Thoracic aorta (tissue), 2 donors: ENCODE results near the gene MCF2L2. TPM values are rescaled to one million over a fixed set of nuclear protein-coding genes. Genes with fewer than 3 reads are reported as not detected.

ENCODE experiments used
- ATAC-seq: fragments of 150-250 bp; one replicate; pipeline ENCODE4 v1.8.0; 2017; ENCODE audit warnings: low read depth; ENCODE audit not compliant: insufficient number of reproducible peaks, low FRiP score
- DNase-seq: peaks from one replicate; pipeline ENCODE4 v3.0.0-alpha.2; 2020; ENCODE audit warnings: low spot score
- H3K27ac ChIP-seq, 2 donors: fragments of 200-600 bp; sonication (generic); 1 replicate in 1 of 2; 2 replicates in 1 of 2; pipeline ENCODE4 v1.5.1; 2016; ENCODE audit warnings: mild to moderate bottlenecking in 2 of 2, moderate library complexity in 2 of 2
- H3K27me3 ChIP-seq: fragments of 200-600 bp; sonication (generic); replicated peaks from 2 replicates; pipeline ENCODE4 v1.6.0; 2016; ENCODE audit warnings: mild to moderate bottlenecking; ENCODE audit not compliant: insufficient read depth
- H3K36me3 ChIP-seq: fragments of 200-600 bp; sonication (generic); one replicate; pipeline ENCODE4 v1.5.1; 2016
- H3K4me1 ChIP-seq, 2 donors: fragments of 200-600 bp; sonication (generic); 1 replicate in 1 of 2; 2 replicates in 1 of 2; pipeline versions ENCODE4 v1.5.1 to v1.6.0; 2016; ENCODE audit warnings: low read depth in 2 of 2, mild to moderate bottlenecking in 1 of 2; ENCODE audit not compliant: control insufficient read depth in 1 of 2
- H3K4me3 ChIP-seq: fragments of 200-600 bp; sonication (generic); 2 replicates; pipeline ENCODE4 v1.5.1; 2016; ENCODE audit warnings: mild to moderate bottlenecking
- H3K9me3 ChIP-seq: fragments of 200-600 bp; sonication (generic); 2 replicates; pipeline ENCODE4 v1.5.1; 2016
- CTCF ChIP-seq: fragments of 200-600 bp; sonication (generic); IDR thresholded peaks from one replicate; pipeline ENCODE4 v1.5.1; 2019; ENCODE audit warnings: antibody characterized with exemption
- total RNA-seq, 2 donors: library from RNA; depleted of rRNA; stranded (reverse); fragments of >200 nt; gene quantifications; one replicate each; pipeline versions ENCODE4 v1.1.0 to v1.2.3, GENCODE V29; 2016

MCF2L2 gene
- total RNA-seq, 2 donors from 2014 or later, result 0.85 to 1.5 TPM

- Histone ChIP-seq H3K36me3 (no peaks in the 10 kb centered on the region), H3K9me3 (no peaks in the 10 kb centered on the region), H3K4me1 (no peaks in the 10 kb centered on the region), H3K4me3 (no peak overlapping the region), H3K27ac (no peak overlapping the region), H3K27me3 (no peaks in the 10 kb centered on the region)
- DNase-seq (no peak), ATAC-seq (no peak)
- TF ChIP-seq CTCF, result no peak
Observed at GRCh38 chr3:183155499-183155898, 272.9 kb downstream of the MCF2L2 start.

- ATAC-seq (no peak), DNase-seq (no peak)
- Histone ChIP-seq H3K4me3 (no peak overlapping the region), H3K4me1 (no peaks in the 10 kb centered on the region), H3K27ac (no peak overlapping the region), H3K36me3 (no peaks in the 10 kb centered on the region), H3K27me3 (no peaks in the 10 kb centered on the region), H3K9me3 (no peaks in the 10 kb centered on the region)
- no peak for TF ChIP-seq CTCF
Observed at GRCh38 chr3:183153210-183153950, 275.0 kb downstream of the MCF2L2 start.

GRCh38 chr3:183151821-183152351, 276.5 kb downstream of the MCF2L2 start:
- no peak for TF ChIP-seq CTCF
- Histone ChIP-seq H3K27ac (no peak overlapping the region), H3K4me1 (no peaks in the 10 kb centered on the region), H3K27me3 (no peaks in the 10 kb centered on the region), H3K9me3 (no peaks in the 10 kb centered on the region), H3K4me3 (no peak overlapping the region), H3K36me3 (no peaks in the 10 kb centered on the region)
- DNase-seq, result no peak
- ATAC-seq, result no peak

GRCh38 chr3:183151086-183151485, 277.3 kb downstream of the MCF2L2 start:
- Histone ChIP-seq H3K36me3 (no peaks in the 10 kb centered on the region), H3K9me3 (no peaks in the 10 kb centered on the region), H3K27ac (no peak overlapping the region), H3K27me3 (no peaks in the 10 kb centered on the region), H3K4me1 (no peaks in the 10 kb centered on the region), H3K4me3 (no peak overlapping the region)
- ATAC-seq, result no peak
- no peak for DNase-seq
- no peak for TF ChIP-seq CTCF

- H3K36me3 ChIP-seq, result no peaks in the 10 kb centered on the region
- ATAC-seq (no peak), DNase-seq (no peak)
- no peaks in the 10 kb centered on the region for H3K27me3 ChIP-seq
- no peaks in the 10 kb centered on the region for H3K9me3 ChIP-seq
- no peak overlapping the region for H3K27ac ChIP-seq
- TF ChIP-seq CTCF, result no peak
- no peak overlapping the region for H3K4me3 ChIP-seq
- no peaks in the 10 kb centered on the region for H3K4me1 ChIP-seq
Observed at GRCh38 chr3:183149915-183150750, 278.3 kb downstream of the MCF2L2 start.
